Ascending aorta (tissue), 2 donors: ENCODE data around the gene LACTBL1. TPM values are rescaled to one million over a fixed set of nuclear protein-coding genes. Genes with fewer than 3 reads are reported as not detected.
"Not testable (repeated sequence)": the region's sequence is repeated elsewhere in the genome, so short reads cannot be mapped to it uniquely, and the experiment has no call there.

Source experiments
- DNase-seq, 2 donors: peaks; one replicate each; pipeline ENCODE4 v3.0.0-alpha.2; 2019; ENCODE audit warnings: low spot score in 2 of 2
- H3K27ac ChIP-seq, 2 donors: fragments of 200-600 bp; sonication (generic); one replicate each; pipeline ENCODE4 v1.5.1; 2016 to 2017; ENCODE audit warnings: mild to moderate bottlenecking in 1 of 2
- H3K27me3 ChIP-seq: fragments of 200-600 bp; sonication (generic); one replicate; pipeline ENCODE4 v1.5.1; 2017
- H3K36me3 ChIP-seq, 2 donors: fragments of 200-600 bp; sonication (generic); one replicate each; pipeline ENCODE4 v1.5.1; 2016
- H3K4me1 ChIP-seq, 2 donors: fragments of 200-600 bp; sonication (generic); one replicate each; pipeline ENCODE4 v1.5.1; 2016 to 2017; ENCODE audit warnings: mild to moderate bottlenecking in 1 of 2
- H3K4me3 ChIP-seq, 2 donors: fragments of 200-600 bp; sonication (generic); one replicate each; pipeline ENCODE4 v1.5.1; 2016 to 2017; ENCODE audit warnings: mild to moderate bottlenecking in 1 of 2
- H3K9me3 ChIP-seq, 2 donors: fragments of 200-600 bp; sonication (generic); one replicate each; pipeline ENCODE4 v1.5.1; 2016
- CTCF ChIP-seq, 3 experiments: fragments of 200-600 bp in 2 of 3; fragments of 450-650 bp in 1 of 3; sonication (generic) in 2 of 3; IDR thresholded peaks; one replicate each; pipeline ENCODE4 v1.5.1; 2016 to 2019; ENCODE audit warnings: antibody characterized with exemption in 3 of 3, mild to moderate bottlenecking in 1 of 3, moderate library complexity in 1 of 3
- intact Hi-C: fragments of 100-400 bp; cut with DNase I; formaldehyde crosslinking; loops from one replicate; pipeline ENCODE4 v1.15.1; 2023
- total RNA-seq: library from RNA; depleted of rRNA; stranded (reverse); fragments of >200 nt; gene quantifications from one replicate; pipeline ENCODE4 v1.1.0, GENCODE V29; 2016

LACTBL1 gene
- total RNA-seq, 1 donor from 2014 or later = not detected

GRCh38 chr1:22953057-22953739, 19.5 kb downstream of the LACTBL1 start:
- no peaks in the 10 kb centered on the region for H3K4me1 ChIP-seq
- no peak for DNase-seq
- no peak overlapping the region for H3K27ac ChIP-seq
- H3K9me3 ChIP-seq = no peaks in the 10 kb centered on the region
- no peak for TF ChIP-seq CTCF (IDR thresholded peaks at IDR 0.05)
- no peaks in the 10 kb centered on the region for H3K36me3 ChIP-seq
- no peak overlapping the region for H3K4me3 ChIP-seq
- peaks cover 8% of the 10 kb centered on the region for H3K27me3 ChIP-seq
- intact Hi-C loops = no loop called here

GRCh38 chr1:22952694-22953056, 20.0 kb downstream of the LACTBL1 start:
- Histone ChIP-seq H3K27ac (no peak overlapping the region), H3K4me3 (no peak overlapping the region), H3K27me3 (peaks cover 8% of the 10 kb centered on the region), H3K36me3 (no peaks in the 10 kb centered on the region), H3K9me3 (no peaks in the 10 kb centered on the region), H3K4me1 (no peaks in the 10 kb centered on the region)
- no peak for TF ChIP-seq CTCF (IDR thresholded peaks at IDR 0.05)
- intact Hi-C loops = no loop called here
- no peak for DNase-seq

GRCh38 chr1:22951796-22952195, 20.9 kb downstream of the LACTBL1 start:
- Histone ChIP-seq H3K36me3 (no peaks in the 10 kb centered on the region), H3K27ac (no peak overlapping the region), H3K4me1 (no peaks in the 10 kb centered on the region), H3K4me3 (no peak overlapping the region), H3K27me3 (peaks cover 8% of the 10 kb centered on the region), H3K9me3 (no peaks in the 10 kb centered on the region)
- no peak for TF ChIP-seq CTCF (IDR thresholded peaks at IDR 0.05)
- DNase-seq = no peak
- intact Hi-C loops = no loop called here

- intact Hi-C loops = no loop called here
- H3K9me3 ChIP-seq = no peaks in the 10 kb centered on the region
- no peak for TF ChIP-seq CTCF (IDR thresholded peaks at IDR 0.05)
- peaks cover 8% of the 10 kb centered on the region for H3K27me3 ChIP-seq
- H3K4me3 ChIP-seq = no peak overlapping the region
- no peaks in the 10 kb centered on the region for H3K4me1 ChIP-seq
- H3K27ac ChIP-seq = no peak overlapping the region
- no peaks in the 10 kb centered on the region for H3K36me3 ChIP-seq
- DNase-seq = no peak
These were observed 22.8 kb downstream of the LACTBL1 start for GRCh38 chr1:22949822-22950331.

GRCh38 chr1:22945171-22945570, 27.5 kb downstream of the LACTBL1 start:
- intact Hi-C loops, H3K9me3 ChIP-seq, H3K27ac ChIP-seq, H3K27me3 ChIP-seq, H3K4me3 ChIP-seq, H3K4me1 ChIP-seq, DNase-seq, H3K36me3 ChIP-seq: not testable (repeated sequence)

- DNase-seq = no peak
- intact Hi-C loops = no loop called here
- Histone ChIP-seq H3K36me3 (no peaks in the 10 kb centered on the region), H3K27me3 (no peaks in the 10 kb centered on the region), H3K4me3 (no peak overlapping the region), H3K9me3 (no peaks in the 10 kb centered on the region), H3K4me1 (no peaks in the 10 kb centered on the region), H3K27ac (no peak overlapping the region)
- no peak for TF ChIP-seq CTCF (IDR thresholded peaks at IDR 0.05)
These were observed 28.2 kb downstream of the LACTBL1 start for GRCh38 chr1:22944346-22945055.
